Upper lobe of left lung (tissue), 6 donors: ENCODE measurements around the gene ZNRF1. TPM values are rescaled to one million over a fixed set of nuclear protein-coding genes. Genes with fewer than 3 reads are reported as not detected.
"Not testable (repeated sequence)": the region's sequence is repeated elsewhere in the genome, so short reads cannot be mapped to it uniquely, and the experiment has no call there.

Experiments used
- ATAC-seq, 2 donors: fragments of 200-7000 bp; cut with Tn5 transposase; one replicate each; pipeline ENCODE4 v1.9.1; 2022; ENCODE audit warnings: mild to moderate bottlenecking in 2 of 2, moderate library complexity in 2 of 2; ENCODE audit not compliant: low FRiP score in 2 of 2
- DNase-seq, 2 donors: peaks; one replicate each; pipeline ENCODE4 v3.0.0-alpha.2; 2019 to 2020
- H3K27ac ChIP-seq, 4 donors: fragments of 200-600 bp; sonication (generic); one replicate each; pipeline ENCODE4 v1.5.1; 2016 to 2019
- H3K27me3 ChIP-seq, 4 donors: fragments of 200-600 bp; sonication (generic); one replicate each; pipeline ENCODE4 v1.5.1; 2017 to 2019
- H3K36me3 ChIP-seq, 4 donors: fragments of 200-600 bp; sonication (generic); one replicate each; pipeline ENCODE4 v1.5.1; 2016 to 2019
- H3K4me1 ChIP-seq, 4 donors: fragments of 200-600 bp; sonication (generic); one replicate each; pipeline ENCODE4 v1.5.1; 2018 to 2019
- H3K4me3 ChIP-seq, 4 donors: fragments of 200-600 bp; sonication (generic); one replicate each; pipeline ENCODE4 v1.5.1; 2017 to 2019; ENCODE audit warnings: mild to moderate bottlenecking in 2 of 4, moderate library complexity in 1 of 4
- H3K9me3 ChIP-seq, 4 donors: fragments of 200-600 bp; sonication (generic); one replicate each; pipeline ENCODE4 v1.5.1; 2018 to 2019
- EP300 ChIP-seq, 4 donors: sonication (generic); formaldehyde crosslinking; IDR thresholded peaks; one replicate each; pipeline ENCODE4 v1.5.1; 2017; ENCODE audit warnings: antibody characterized with exemption in 4 of 4, control low read depth in 2 of 4
- POLR2A ChIP-seq, 4 donors: fragments of 450-650 bp; IDR thresholded peaks; one replicate each; pipeline ENCODE4 v1.5.1; 2016 to 2017; ENCODE audit warnings: antibody characterized with exemption in 4 of 4, mild to moderate bottlenecking in 2 of 4
- POLR2AphosphoS5 ChIP-seq, 2 donors: sonication (generic); formaldehyde crosslinking; IDR thresholded peaks; one replicate each; pipeline ENCODE4 v1.5.1; 2017; ENCODE audit warnings: antibody characterized with exemption in 2 of 2
- whole genome bisulfite sequencing, 2 donors: methylation state at CpG; one replicate each; pipeline ENCODE4 v1.1.5; 2017 to 2018; 5-methylcytosine and 5-hydroxymethylcytosine counted together
- total RNA-seq, 6 donors: library from RNA; depleted of rRNA in 4 of 6; stranded (reverse); fragments of >200 nt in 4 of 6; gene quantifications; one replicate each; pipeline versions ENCODE4 v1.1.0 to v1.2.1, GENCODE V29; 2016 to 2021
- TF ChIP-seq, protein P1 (sequence below), 6 experiments: fragments of 450-650 bp in 4 of 6; fragments of 200-600 bp in 2 of 6; sonication (generic) in 2 of 6; IDR thresholded peaks; one replicate each; pipeline ENCODE4 v1.5.1; 2016 to 2019; ENCODE audit warnings: antibody characterized with exemption in 6 of 6
- donor health status: DM: no; HTN: no; CAD: no; lungs with moderate emphysema.
- donor health status: DM: no; HTN: yes; CAD: no; lungs with severe emphysema.

The ZNRF1 gene
- total RNA-seq, 6 donors from 2014 or later = 18.5 to 40.0 (median 27.1) TPM

DNA sequence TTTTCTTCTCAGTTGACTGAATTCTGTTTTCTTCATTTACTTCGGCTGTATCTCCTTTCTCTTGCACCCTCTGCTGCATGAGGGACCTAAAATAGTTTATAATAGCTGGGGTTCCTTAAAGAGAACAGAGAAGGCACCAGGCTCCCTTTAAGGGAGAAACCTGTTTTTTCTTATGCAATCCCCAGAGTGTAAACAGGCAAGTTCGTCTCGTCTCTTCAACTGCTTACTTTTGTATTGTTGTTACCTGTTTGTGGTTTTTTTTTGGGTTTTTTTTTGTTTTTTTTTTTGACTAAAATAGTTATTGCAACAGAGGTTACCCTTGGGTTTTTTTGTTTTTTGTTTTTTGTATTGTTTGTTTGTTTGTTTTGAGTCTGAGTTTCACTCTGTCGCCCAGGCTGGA lies 121.4 kb downstream of the ZNRF1 start:
- ATAC-seq = no peak
- Histone ChIP-seq H3K4me3 (no peak overlapping the region), H3K36me3 (no peaks in the 10 kb centered on the region), H3K27me3 (no peaks in the 10 kb centered on the region), H3K9me3 (peaks cover 3 to 18% (median 6%) of the 10 kb centered on the region in 4 donors), H3K4me1 (peaks cover 12 to 19% (median 14%) of the 10 kb centered on the region in 4 donors), H3K27ac (no peak overlapping the region)
- WGBS, 2 donors = 65 to 68% methylated on average over 4 of the region's 4 CpGs
- no peak for TF ChIP-seq POLR2AphosphoS5 (IDR thresholded peaks at IDR 0.05)
- TF ChIP-seq, protein P1, sequence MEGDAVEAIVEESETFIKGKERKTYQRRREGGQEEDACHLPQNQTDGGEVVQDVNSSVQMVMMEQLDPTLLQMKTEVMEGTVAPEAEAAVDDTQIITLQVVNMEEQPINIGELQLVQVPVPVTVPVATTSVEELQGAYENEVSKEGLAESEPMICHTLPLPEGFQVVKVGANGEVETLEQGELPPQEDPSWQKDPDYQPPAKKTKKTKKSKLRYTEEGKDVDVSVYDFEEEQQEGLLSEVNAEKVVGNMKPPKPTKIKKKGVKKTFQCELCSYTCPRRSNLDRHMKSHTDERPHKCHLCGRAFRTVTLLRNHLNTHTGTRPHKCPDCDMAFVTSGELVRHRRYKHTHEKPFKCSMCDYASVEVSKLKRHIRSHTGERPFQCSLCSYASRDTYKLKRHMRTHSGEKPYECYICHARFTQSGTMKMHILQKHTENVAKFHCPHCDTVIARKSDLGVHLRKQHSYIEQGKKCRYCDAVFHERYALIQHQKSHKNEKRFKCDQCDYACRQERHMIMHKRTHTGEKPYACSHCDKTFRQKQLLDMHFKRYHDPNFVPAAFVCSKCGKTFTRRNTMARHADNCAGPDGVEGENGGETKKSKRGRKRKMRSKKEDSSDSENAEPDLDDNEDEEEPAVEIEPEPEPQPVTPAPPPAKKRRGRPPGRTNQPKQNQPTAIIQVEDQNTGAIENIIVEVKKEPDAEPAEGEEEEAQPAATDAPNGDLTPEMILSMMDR (IDR thresholded peaks at IDR 0.05) = no peak
- no peak for TF ChIP-seq EP300 (IDR thresholded peaks at IDR 0.05)
- no peak for TF ChIP-seq POLR2A (IDR thresholded peaks at IDR 0.05)
- no peak for DNase-seq

DNA sequence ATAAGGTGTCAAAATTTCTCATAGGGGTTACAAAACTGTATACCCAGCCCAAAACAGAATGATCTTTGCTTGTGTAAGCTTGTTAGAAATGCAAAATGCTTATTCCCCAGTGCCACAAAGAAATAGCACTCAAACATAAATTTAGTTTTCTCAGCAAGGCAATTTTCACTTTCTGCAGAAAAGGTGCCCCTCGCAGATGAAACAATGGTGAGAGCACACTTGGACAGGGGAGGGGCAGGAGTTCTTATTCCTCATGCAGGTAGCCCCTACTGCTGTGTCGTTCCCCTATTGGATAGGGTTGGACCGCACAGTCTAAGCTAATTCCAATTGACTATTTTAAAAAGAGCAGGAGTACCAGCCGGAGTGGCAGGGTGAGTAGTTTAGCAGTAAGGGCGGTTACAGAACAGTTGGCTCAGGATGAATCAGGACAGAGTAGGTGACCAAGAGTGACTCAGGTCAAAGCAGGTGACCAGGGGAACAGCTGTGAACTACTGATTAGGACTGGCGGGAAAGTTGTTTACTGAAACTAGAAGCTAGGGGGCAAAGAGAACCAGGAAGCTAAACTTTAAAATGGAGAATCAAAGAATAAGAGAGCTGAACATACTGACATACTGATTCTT lies 123.2 kb downstream of the ZNRF1 start:
- no peak overlapping the region for H3K27ac ChIP-seq
- no peaks in the 10 kb centered on the region for H3K36me3 ChIP-seq
- 92 to 98% methylated on average over 6 of the region's 6 CpGs for WGBS, 2 donors
- DNase-seq (no peak), ATAC-seq (no peak)
- H3K4me1 ChIP-seq = peaks cover 0 to 1% (median 0%) of the 10 kb centered on the region in 4 donors
- TF ChIP-seq, protein P1 (IDR thresholded peaks at IDR 0.05) = no peak
- no peak for TF ChIP-seq POLR2AphosphoS5 (IDR thresholded peaks at IDR 0.05)
- no peak for TF ChIP-seq EP300 (IDR thresholded peaks at IDR 0.05)
- no peak for TF ChIP-seq POLR2A (IDR thresholded peaks at IDR 0.05)
- H3K4me3 ChIP-seq = no peak overlapping the region
- H3K27me3 ChIP-seq = no peaks in the 10 kb centered on the region
- H3K9me3 ChIP-seq = peaks cover 5 to 18% (median 6%) of the 10 kb centered on the region in 4 donors

DNA sequence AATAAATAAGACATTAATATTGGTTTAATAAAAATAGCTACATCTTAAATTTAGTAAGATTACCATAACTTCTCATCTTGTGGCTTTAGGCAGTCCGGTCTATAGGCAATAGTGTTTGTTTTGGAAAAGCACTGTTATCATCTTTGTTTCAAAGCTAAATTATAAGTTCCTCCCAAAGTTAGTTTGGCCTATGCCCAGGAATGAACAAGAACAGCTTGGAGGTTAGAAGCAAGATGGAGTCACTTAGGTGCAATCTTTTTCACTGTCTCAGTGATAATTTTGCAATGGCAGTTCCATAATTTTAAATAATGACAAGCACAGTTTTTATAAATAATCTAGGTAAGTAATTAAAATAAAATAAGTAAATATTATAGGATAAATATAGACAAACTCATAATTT lies 123.8 kb downstream of the ZNRF1 start:
- H3K4me1 ChIP-seq = no peaks in the 10 kb centered on the region
- no peak overlapping the region for H3K27ac ChIP-seq
- no peak overlapping the region for H3K4me3 ChIP-seq
- H3K27me3 ChIP-seq = no peaks in the 10 kb centered on the region
- ATAC-seq (no peak), DNase-seq (no peak)
- WGBS, 2 donors = 94 to 100% methylated on average over 1 of the region's 1 CpG
- TF ChIP-seq EP300 (IDR thresholded peaks at IDR 0.05) = no peak
- no peak for TF ChIP-seq POLR2AphosphoS5 (IDR thresholded peaks at IDR 0.05)
- TF ChIP-seq, protein P1 (IDR thresholded peaks at IDR 0.05) = no peak
- no peak for TF ChIP-seq POLR2A (IDR thresholded peaks at IDR 0.05)
- no peaks in the 10 kb centered on the region for H3K36me3 ChIP-seq
- peaks cover 5 to 18% (median 8%) of the 10 kb centered on the region in 4 donors for H3K9me3 ChIP-seq

DNA sequence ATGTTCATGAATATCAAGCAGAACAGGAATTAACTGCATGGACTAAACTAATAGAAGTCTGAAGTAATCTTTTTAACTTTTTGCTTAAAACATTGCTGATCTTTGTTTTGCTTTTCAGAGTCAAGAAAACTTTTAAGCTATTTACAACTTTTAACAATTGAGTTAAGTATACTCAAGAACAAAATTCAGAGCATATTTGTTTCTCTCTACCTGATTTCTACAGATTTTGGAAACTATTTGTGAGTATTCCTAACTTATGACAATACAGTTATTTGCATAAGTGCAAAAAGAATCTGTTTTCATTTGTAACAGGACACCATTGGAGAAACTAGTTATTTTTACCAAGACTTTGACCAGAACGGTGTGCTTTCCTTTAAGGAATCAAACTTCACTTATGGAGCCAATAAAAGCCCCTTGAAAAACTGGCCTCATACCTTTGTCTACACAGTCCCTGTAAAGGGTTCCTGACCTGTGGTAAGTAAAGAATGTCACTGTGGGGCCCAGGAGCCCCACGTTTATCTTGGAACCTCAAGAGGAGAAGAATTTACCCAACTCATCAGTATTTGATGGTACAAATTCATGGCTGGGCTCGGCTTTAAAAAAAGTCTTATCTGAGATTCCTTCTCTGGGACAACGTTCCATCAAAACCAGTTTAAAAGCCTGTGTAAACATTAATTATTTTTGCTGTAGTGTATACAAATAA lies 129.0 kb downstream of the ZNRF1 start:
- H3K9me3 ChIP-seq = peaks cover 0 to 9% (median 0%) of the 10 kb centered on the region in 4 donors
- no peaks in the 10 kb centered on the region for H3K27me3 ChIP-seq
- no peak overlapping the region for H3K4me3 ChIP-seq
- ATAC-seq (no peak), DNase-seq (no peak)
- no peaks in the 10 kb centered on the region for H3K36me3 ChIP-seq
- WGBS, 2 donors = 54 to 64% methylated on average over 4 of the region's 4 CpGs
- peaks cover 0 to 8% (median 0%) of the 10 kb centered on the region in 4 donors for H3K4me1 ChIP-seq
- no peak overlapping the region for H3K27ac ChIP-seq
- TF ChIP-seq, protein P1 (IDR thresholded peaks at IDR 0.05) = no peak
- no peak for TF ChIP-seq POLR2A (IDR thresholded peaks at IDR 0.05)
- TF ChIP-seq POLR2AphosphoS5 (IDR thresholded peaks at IDR 0.05) = no peak
- TF ChIP-seq EP300 (IDR thresholded peaks at IDR 0.05) = no peak

DNA sequence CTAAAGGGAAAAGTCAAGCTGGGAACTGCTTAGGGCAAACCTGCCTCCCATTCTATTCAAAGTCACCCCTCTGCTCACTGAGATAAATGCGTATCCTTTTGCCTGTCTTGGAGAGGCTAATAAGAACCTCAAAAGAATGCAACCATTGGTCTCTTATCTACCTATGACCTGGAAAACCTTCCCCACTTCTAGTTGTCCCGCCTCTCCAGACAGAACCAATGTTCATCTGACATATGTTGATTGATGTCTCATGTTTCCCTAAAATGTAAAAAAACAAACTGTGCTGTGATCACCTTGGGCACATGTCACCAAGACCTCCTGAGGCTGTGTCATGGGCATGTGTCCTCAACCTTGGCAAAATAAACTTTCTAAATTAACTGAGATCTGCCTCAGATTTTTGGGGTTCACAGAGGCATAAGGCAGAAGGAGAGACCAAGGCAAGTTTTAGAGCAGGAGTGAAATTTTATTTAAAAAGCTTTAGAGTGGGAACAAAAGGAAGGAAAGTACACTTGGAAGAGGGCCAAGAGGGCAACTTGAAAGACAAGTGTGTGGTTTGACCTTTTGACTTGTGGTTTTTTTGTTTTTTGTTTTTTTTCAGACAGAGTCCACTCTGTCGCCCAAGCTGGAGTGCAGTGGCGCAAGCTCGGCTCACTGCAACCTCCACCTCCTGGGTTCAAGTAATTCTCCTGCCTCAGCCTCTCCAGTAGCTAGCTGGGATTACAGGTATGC lies 130.8 kb downstream of the ZNRF1 start:
- ATAC-seq, DNase-seq, H3K27me3 ChIP-seq, H3K9me3 ChIP-seq, H3K4me3 ChIP-seq, H3K36me3 ChIP-seq, H3K4me1 ChIP-seq, H3K27ac ChIP-seq: not testable (repeated sequence)
- 49% methylated on average over 5 of the region's 5 CpGs for WGBS, 2 donors
